HepG2 (cell line): ENCODE results near the gene VPS52. TPM values are rescaled to one million over a fixed set of nuclear protein-coding genes. Genes with fewer than 3 reads are reported as not detected.

Experiments
- AHDC1 ChIP-seq: sonication (generic); formaldehyde crosslinking; IDR thresholded peaks from 2 replicates; pipeline ENCODE4 v1.5.1; 2020; ENCODE audit warnings: mild to moderate bottlenecking, missing genetic modification reagents, borderline replicate concordance
- ARNTL ChIP-seq: sonication (generic); formaldehyde crosslinking; IDR thresholded peaks from 2 replicates; pipeline ENCODE4 v1.4.0; 2020; ENCODE audit warnings: mild to moderate bottlenecking, missing genetic modification reagents
- GPN1 ChIP-seq: sonication (generic); formaldehyde crosslinking; IDR thresholded peaks from 2 replicates; pipeline ENCODE4 v1.5.1; 2020; ENCODE audit warnings: missing genetic modification reagents, borderline replicate concordance
- GTF3A ChIP-seq: sonication (generic); formaldehyde crosslinking; conservative IDR thresholded peaks from 2 replicates; pipeline ENCODE4 v1.4.0; 2020; ENCODE audit warnings: mild to moderate bottlenecking, missing genetic modification reagents
- HHEX ChIP-seq: IDR thresholded peaks from 2 replicates; pipeline ENCODE4 v1.6.1; 2016; ENCODE audit warnings: control low read depth
- HNF4A ChIP-seq: sonication (generic); formaldehyde crosslinking; IDR thresholded peaks from 2 replicates; pipeline ENCODE4 v1.4.0; 2020; ENCODE audit warnings: missing genetic modification reagents
- MAX ChIP-seq: IDR thresholded peaks from 2 replicates; pipeline ENCODE4 v1.6.1; 2012; ENCODE audit warnings: inconsistent platforms
- MEIS1 ChIP-seq: sonication (generic); formaldehyde crosslinking; IDR thresholded peaks from 2 replicates; pipeline ENCODE4 v1.9.0; 2021; ENCODE audit warnings: mild to moderate bottlenecking, missing genetic modification reagents, moderate library complexity, borderline replicate concordance
- PCBP1 ChIP-seq: fragments of 200-400 bp; formaldehyde crosslinking; IDR thresholded peaks from 2 replicates; pipeline ENCODE4 v1.6.1; 2017; ENCODE audit warnings: mild to moderate bottlenecking, low read depth, low read length, borderline replicate concordance
- POGK ChIP-seq: sonication (generic); formaldehyde crosslinking; conservative IDR thresholded peaks from 2 replicates; pipeline ENCODE4 v1.8.0; 2022; ENCODE audit warnings: mild to moderate bottlenecking, moderate library complexity, missing genetic modification reagents
- POGZ ChIP-seq: sonication (generic); formaldehyde crosslinking; IDR thresholded peaks from 2 replicates; pipeline ENCODE4 v1.4.0; 2020; ENCODE audit warnings: mild to moderate bottlenecking, missing genetic modification reagents
- RNF2 ChIP-seq: fragments of 450-650 bp; conservative IDR thresholded peaks from 2 replicates; pipeline ENCODE4 v1.6.1; 2016; ENCODE audit warnings: low read depth
- SSRP1 ChIP-seq: IDR thresholded peaks from 2 replicates; pipeline ENCODE4 v1.6.1; 2016; ENCODE audit warnings: control low read depth
- TEAD2 ChIP-seq: sonication (generic); formaldehyde crosslinking; IDR thresholded peaks from 2 replicates; pipeline ENCODE4 v1.9.0; 2021; ENCODE audit warnings: missing genetic modification reagents
- ZBTB7A ChIP-seq: sonication (generic); formaldehyde crosslinking; IDR thresholded peaks from 2 replicates; pipeline ENCODE4 v1.8.0; 2022; ENCODE audit warnings: mild to moderate bottlenecking, missing genetic modification reagents
- ZFP36L1 ChIP-seq: sonication (generic); formaldehyde crosslinking; IDR thresholded peaks from 2 replicates; pipeline ENCODE4 v1.8.0; 2022; ENCODE audit warnings: mild to moderate bottlenecking, missing genetic modification reagents, moderate library complexity
- ZIK1 ChIP-seq: sonication (generic); formaldehyde crosslinking; IDR thresholded peaks from 2 replicates; pipeline ENCODE4 v1.5.0; 2020; ENCODE audit warnings: mild to moderate bottlenecking, low read depth, missing genetic modification reagents, borderline replicate concordance
- ZNF138 ChIP-seq: sonication (generic); formaldehyde crosslinking; IDR thresholded peaks from 2 replicates; pipeline ENCODE4 v1.5.0; 2020; ENCODE audit warnings: mild to moderate bottlenecking, low read depth, missing genetic modification reagents
- ZNF503 ChIP-seq: sonication (generic); formaldehyde crosslinking; IDR thresholded peaks from 2 replicates; pipeline ENCODE4 v1.4.0; 2020; ENCODE audit warnings: missing genetic modification reagents
- ZNF570 ChIP-seq: sonication (generic); formaldehyde crosslinking; IDR thresholded peaks from 2 replicates; pipeline ENCODE4 v1.4.0; 2020; ENCODE audit warnings: mild to moderate bottlenecking, missing genetic modification reagents, borderline replicate concordance
- ZNF780A ChIP-seq: sonication (generic); formaldehyde crosslinking; IDR thresholded peaks from 2 replicates; pipeline ENCODE4 v1.8.0; 2022; ENCODE audit warnings: mild to moderate bottlenecking, missing genetic modification reagents, moderate library complexity
- polyA plus RNA-seq, 8 experiments: library from polyadenylated mRNA; depleted of rRNA in 3 of 8; stranded (reverse) in 7 of 8; unstranded in 1 of 8; fragments of >200 nt; fragmentation: Illumina TruSeq in 4 of 8; extraction: Trizol in 4 of 8; gene quantifications; 2 replicates each; pipeline versions ENCODE4 v1.2.1 to v1.2.3, GENCODE V29; 2011 to 2016; ENCODE audit warnings: low read depth in 4 of 8, missing spikeins in 1 of 8, mixed read lengths in 1 of 8; ENCODE audit not compliant: insufficient read depth in 1 of 8
- total RNA-seq, 5 experiments: library from RNA; depleted of rRNA; stranded (reverse); fragments of >200 nt; fragmentation: Illumina TruSeq; extraction: Trizol; gene quantifications; 2 replicates each; pipeline ENCODE4 v1.2.3, GENCODE V29; 2016; ENCODE audit warnings: low read depth in 1 of 5

The VPS52 gene
- total and polyA plus RNA-seq, 2 of the 13 experiments (the other 11 are each of a cell fraction or from before 2014, with no cell fraction given), result 48.9 to 85.5 TPM

GRCh38 chr6:33299237-33299944 is 27.7 kb upstream of the VPS52 start (continued):
- TF ChIP-seq HNF4A (CRISPR knock-in tag) (peak; percentile 4; the same call in 1 of the 2 replicates), ARNTL (CRISPR knock-in tag) (peak; percentile 39; the same call in 1 of the 2 replicates), MAX (peak; percentile 68), ZNF570 (CRISPR knock-in tag) (no peak), HHEX (no peak), AHDC1 (CRISPR knock-in tag) (peak; percentile 69; the same call in 1 of the 2 replicates), ZIK1 (CRISPR knock-in tag) (peak; percentile 62; the same call in 1 of the 2 replicates), GPN1 (CRISPR knock-in tag) (no peak), POGZ (CRISPR knock-in tag) (peak; percentile 78), ZNF503 (CRISPR knock-in tag) (no peak), SSRP1 (CRISPR knock-in tag) (peak; percentile 91), ZNF138 (CRISPR knock-in tag) (no peak), ZBTB7A (CRISPR knock-in tag) (peak; percentile 90), GTF3A (peak; percentile 61; the same call in 1 of the 2 replicates), RNF2 (no peak), TEAD2 (no peak), ZFP36L1 (CRISPR knock-in tag) (peak; percentile 94; the same call in 1 of the 2 replicates), PCBP1 (peak; percentile 61; the same call in 1 of the 2 replicates), MEIS1 (0 out of 2 replicates have a peak, but pooled peaks have one; percentile 23), POGK (CRISPR knock-in tag) (peak; percentile 70; the same call in 1 of the 2 replicates), ZNF780A (CRISPR knock-in tag) (peak; percentile 58)
